GM18526 (cell line): ENCODE measurements around the gene MAN2A2.
A peak's percentile ranks its signal among the peaks of the same experiment; 100 is the strongest.

Source experiments
- POLR2A ChIP-seq: IDR thresholded peaks from 3 replicates; pipeline ENCODE4 v1.6.1; 2011; ENCODE audit not compliant: insufficient read length; ENCODE audit errors: extremely low read depth

Gene MAN2A2

GRCh38 chr15:90918034-90918788 is 15.1 kb downstream of the MAN2A2 start:
- TF ChIP-seq POLR2A: no peak

DNA sequence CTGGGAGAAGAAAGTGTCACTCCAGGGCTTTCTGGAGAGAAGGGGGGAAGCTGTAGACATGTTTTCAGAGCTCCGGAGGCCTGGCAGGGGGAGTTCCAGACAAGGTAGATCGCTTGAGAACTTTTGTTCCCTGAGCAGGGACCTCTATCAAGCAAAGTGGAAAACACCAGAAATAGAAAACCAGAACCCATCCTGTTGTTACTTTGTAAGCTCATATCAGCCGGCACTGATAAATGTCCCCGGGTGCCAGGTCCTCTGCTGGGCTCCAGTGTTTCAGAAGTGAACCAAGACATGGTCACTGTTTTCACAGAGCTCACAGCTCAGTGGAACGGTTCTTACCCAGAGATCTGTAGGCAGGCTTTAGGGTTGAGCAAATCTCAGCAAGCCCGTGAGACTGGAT is 15.7 kb downstream of the MAN2A2 start:
- no peak for TF ChIP-seq POLR2A

DNA sequence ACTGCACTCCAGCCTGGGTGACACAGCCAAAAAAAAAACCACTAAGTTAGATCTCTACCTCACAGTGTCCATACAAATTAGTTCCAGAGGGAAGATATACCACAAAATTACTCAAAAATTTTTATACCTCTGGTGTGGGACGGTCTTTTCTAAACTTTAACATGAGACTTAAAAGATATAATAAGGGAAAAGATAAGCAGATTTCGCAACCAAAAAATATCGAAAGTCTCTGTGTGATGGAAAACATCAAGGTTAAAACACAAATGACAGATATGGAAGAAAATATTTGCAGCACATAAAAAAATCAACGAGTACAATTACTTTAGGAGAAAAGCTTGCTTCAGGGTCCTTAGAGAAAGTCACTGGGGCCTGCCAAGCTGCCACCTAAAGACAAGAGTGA is 18.8 kb downstream of the MAN2A2 start:
- TF ChIP-seq POLR2A: no peak

DNA sequence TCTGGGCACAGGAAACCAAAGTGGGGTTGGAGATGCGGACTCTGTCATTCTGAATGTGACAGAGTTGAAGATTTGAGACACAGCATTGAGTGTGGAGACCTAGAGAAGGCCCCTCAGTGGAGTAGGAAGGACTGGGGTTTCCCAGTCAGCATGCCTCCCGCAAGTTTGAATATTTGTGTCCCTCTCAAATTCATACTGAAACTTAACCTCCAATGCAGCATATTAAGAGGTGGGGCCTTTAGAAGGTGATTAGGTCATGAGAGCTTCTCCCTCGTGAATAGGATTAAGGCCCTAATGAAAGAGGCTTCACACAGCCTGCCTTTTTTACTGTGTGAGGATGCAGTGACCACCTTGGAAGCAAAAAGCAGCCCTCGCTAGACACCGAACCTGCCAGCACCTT is 21.3 kb downstream of the MAN2A2 start:
- TF ChIP-seq POLR2A: no peak

DNA sequence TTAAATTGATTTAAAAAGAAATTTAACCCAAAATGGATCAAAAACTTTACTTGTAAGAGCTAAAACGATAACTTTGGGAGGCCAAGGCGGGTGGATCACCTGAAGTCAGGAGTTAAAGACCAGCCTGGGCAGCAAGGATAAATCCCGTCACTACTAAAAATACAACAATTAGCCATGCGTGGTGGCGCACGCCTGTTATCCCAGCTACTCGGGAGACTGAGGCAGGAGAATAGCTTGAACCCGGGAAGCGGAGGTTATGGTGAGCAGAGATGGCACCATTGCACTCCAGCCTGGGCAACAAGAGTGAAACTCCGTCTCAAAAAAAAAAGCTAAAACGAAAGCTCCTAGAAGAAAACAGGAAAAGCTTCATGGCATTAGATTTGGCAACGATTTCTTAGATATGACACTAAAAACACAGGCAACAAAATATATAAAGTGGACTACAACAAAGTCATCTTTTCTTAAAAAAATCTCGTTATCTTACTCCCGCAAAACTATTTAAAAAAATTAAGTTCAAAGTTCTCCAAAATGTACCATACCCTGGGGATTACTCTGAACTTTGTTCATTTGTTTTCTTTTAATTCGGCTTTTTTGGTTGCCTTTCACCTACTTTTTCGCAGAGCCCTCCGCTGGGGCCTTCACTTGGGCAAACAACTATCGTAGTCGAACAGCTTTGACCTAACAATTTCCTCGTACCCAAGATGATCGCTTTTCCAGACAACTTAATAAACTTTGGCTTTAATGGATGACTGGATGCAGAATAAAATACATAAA is 26.3 kb downstream of the MAN2A2 start:
- TF ChIP-seq POLR2A: no peak

GRCh38 chr15:90930861-90931574 is 27.9 kb downstream of the MAN2A2 start:
- TF ChIP-seq POLR2A: no peak

GRCh38 chr15:90931575-90931827 is 28.4 kb downstream of the MAN2A2 start:
- no peak for TF ChIP-seq POLR2A

DNA sequence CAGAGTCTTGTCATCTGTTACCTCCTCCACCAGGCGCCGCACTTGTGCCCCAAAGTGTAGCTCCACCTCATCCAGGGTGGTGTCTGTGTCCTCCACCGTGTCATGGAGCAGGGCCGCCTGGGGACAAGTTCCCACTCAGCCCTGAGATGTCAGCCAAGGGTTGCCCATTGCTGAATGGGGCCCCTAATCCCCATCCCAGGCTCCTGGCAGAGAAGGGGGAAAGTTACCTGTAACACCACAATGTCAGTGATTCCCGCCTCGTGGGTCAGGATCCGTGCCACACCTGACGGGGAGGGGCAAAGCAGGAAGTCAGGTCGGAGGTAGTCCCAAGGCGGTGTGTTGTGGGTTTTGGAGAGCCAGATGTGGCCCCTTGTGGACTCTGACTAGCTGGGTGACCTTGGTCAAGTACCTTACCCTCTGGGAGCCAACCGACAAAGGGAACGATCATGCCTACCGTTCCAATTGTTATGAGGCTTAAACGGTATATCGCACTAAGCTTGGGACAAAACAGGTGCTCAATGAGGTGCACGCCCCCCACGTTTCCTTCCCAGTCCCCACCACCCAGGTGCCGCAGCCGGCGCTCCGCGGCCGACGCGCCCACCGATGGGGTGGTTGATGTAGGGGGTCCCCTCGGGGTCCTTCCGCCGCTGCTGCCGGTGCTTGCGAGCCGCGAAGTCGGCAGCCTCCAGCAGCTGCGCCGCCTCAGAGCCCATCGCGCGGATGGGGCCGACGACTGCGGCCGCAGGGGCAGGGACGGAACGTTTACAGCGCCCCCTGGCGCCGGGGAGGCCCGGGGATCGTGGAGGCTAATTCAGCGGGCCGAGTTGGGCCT is 28.9 kb downstream of the MAN2A2 start, which contains the start of gene HDDC3:
TSS of gene HDDC3 (minus strand) at position 722 of the 832 bp plus-strand sequence. CDS start at position 713, 9 bp downstream.
- TF ChIP-seq POLR2A: peak; percentile 81

DNA sequence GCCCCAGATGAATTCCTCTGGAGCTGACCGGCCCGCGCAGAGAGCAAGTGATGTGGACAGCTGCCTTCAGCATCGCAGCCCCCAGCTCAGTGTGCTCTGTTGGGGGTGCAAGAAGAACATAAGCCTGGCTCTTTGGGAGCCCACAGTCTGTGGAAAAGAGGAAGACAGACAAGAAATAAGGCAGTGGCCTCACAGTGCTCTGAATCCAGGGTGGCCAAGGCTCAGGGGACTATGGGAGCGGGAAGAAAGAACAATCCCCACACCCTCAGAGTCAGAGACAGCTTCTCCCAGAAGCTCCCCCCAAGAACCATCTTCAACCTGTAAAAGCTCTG is 29.5 kb downstream of the MAN2A2 start:
- no peak for TF ChIP-seq POLR2A

DNA sequence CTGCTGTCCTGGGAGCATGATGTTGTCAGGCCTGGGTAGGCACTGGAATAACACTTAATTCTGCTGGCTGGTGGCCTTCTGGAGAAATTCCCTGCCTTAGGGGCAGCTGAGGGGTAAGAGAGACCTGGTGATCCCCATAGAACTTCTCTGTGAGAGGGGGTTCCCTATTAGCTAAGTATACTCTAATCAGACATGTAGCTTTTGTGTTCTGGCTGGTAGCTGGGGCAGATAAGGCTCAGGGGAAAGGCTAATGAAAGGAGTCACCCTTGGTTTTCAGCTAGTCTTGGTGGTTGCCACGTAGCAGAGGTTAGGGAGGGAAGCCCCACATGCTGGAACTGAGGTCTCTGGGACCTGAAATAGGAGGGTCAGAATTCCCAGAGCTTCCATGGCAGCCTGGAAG is 30.2 kb downstream of the MAN2A2 start:
- TF ChIP-seq POLR2A: no peak

- TF ChIP-seq POLR2A: no peak
These were observed 31.3 kb downstream of the MAN2A2 start for GRCh38 chr15:90934256-90934948.

DNA sequence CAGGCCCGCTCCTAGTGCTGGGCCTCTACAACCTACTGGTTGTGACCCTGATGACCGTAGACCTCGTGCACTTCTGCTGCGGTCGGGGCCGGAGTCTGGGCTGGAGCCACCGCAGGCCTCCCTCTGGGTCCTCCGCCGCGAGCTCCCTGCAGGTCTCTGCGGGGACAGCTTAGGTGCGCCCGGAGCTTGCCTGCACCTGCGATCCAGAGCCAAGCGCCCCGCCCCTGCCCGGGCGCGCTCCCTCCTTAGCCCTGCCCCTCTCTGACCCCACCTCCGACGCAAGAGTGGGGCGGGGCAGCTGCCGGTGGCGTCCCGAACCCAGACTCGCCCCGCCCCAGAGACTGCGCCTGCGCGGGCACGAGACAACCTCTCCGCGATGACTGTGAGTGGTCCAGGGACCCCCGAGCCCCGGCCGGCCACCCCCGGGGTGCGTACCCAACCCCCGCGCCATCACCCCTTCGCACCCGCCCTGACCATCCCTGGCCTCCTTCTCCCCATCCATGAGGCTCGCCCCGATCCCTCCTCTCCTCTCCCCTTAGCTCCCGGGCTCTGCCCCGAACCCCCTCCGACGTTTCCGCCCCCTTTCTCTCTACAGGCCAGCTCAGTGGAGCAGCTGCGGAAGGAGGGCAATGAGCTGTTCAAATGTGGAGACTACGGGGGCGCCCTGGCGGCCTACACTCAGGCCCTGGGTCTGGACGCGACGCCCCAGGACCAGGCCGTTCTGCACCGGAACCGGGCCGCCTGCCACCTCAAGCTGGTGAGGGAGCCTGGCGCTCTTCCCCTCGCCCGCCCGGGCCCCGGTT is 32.0 kb downstream of the MAN2A2 start, which contains the start of gene UNC45A:
TSS of gene UNC45A (plus strand) at position 337 of the 803 bp plus-strand sequence. CDS start at position 377, 40 bp downstream.
- peak; percentile 17 for TF ChIP-seq POLR2A

DNA sequence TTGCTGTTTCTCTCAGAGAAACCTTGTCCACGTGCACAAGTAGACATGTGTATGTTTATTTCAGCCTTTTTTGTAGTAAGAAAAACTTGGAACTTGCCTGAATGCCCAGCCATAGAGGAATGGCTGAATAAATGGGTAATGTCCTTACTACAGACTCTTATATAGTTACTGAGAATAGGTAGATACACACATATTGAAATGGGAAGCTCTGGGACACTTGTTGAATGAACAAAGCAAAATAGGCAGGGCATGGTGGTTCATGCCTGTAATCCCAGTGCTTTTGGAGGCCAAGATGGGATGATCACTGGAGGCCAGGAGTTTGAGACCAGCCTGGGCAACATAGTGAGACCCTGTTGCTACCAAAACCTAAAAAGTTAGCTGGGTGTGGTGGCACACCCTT is 33.7 kb downstream of the MAN2A2 start:
- no peak for TF ChIP-seq POLR2A

DNA sequence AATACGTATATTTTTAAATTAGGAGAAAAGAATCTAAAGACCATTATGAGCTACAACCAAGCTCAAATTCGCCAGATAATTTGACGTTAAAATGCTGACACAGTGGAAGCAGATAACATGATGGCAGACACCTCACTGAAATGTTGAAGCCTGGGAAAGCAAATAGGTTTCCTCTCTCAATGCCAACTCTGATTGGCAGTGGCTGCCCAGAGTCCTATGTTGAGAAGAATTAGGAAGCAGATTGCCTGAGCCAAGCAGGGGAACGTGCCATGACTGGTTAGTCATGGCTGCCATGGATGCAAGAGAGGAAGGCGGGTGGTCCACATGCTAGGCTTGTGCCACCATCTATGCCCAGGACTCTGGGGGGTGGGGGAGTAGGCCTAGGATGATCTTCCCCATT is 35.2 kb downstream of the MAN2A2 start:
- no peak for TF ChIP-seq POLR2A
